Activated CD8-positive, alpha-beta memory T cell treated with anti-CD3 and anti-CD28 coated beads, Interleukin-2, amount 50 U/mL, for 1 hour (primary cell): Measurements from ENCODE around the gene SHB.
"Not testable (repeated sequence)": the region's sequence is repeated elsewhere in the genome, so short reads cannot be mapped to it uniquely, and the experiment has no call there.

ENCODE experiments used
- DNase-seq: peaks from one replicate; pipeline ENCODE4 v3.0.0-alpha.2; 2020; ENCODE audit errors: extremely low read depth

SHB gene

DNA sequence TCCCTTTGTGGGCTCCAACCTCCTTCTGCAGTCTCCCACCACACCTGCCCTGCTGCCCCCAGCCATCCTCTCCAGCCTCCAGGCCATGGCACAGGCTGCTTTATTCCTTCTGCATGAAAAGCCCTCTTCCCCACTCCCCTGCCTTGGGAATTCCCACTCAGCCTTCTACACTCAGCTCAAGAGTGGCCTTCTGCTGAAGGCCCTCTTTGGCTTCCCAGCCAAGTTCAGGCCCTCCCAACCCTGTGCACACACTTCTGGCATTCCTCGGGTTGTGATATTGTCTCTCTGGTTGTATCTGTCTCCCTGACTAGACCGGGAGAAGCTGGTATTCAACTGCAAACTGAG, 5.7 kb downstream of the SHB start:
- DNase-seq = no peak

DNA sequence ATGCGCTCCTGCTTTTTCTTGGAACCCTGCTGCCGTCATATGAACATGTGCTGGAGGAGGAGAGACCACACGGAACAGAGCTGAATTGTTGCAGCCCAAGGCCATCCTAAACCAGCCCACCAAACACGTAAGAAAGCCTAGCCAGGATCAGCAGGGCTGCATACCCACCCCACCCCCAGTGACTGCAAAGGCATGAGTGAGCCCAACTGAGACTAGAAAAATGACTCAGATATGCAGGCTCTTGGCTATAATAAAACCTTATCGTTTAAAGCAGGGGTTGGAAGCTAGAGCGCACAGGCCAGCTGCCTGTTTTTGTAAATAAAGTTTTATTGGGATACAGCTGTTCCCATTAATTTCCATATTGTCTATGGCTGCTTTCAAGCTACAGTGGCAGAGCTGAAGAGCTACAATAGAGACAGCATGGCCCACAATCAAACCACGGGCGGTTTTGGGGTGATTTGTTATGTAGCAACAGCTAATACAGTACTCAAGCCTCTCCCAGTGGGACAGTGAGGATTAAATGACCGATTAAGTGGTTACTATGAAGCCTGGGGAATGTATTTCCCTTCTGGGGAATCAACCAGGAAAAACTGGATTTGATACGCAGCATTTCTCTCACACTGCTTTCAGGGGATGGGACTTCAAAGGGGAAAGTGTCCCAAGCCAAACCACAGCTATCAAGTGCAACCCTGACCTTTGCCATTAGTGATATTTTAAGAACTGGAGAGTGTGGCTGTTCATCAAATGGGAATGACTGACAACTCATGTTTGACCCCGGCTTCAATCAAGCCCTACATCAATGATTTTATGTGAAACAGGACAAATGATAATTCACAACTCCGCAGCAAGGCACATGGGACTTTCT, 6.3 kb downstream of the SHB start:
- no peak for DNase-seq

DNA sequence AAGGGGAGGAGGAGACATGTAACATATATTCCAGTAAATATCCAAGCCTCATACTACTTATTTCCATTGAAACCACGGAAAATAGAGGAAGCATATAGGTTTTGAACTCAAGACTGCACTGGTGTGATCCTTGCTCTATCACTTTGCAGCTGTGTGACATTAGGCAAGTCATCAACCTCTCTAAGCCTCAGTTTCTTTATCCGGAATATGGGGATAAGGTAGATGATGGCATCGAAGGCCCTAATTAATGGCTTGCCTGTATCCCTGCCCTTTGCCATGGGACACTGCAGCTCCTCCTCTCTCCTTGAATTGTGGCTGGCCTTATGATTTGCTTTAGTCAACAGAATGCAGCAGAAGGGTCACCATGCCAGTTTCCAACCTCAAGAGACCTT, 6.9 kb downstream of the SHB start:
- no peak for DNase-seq

DNA sequence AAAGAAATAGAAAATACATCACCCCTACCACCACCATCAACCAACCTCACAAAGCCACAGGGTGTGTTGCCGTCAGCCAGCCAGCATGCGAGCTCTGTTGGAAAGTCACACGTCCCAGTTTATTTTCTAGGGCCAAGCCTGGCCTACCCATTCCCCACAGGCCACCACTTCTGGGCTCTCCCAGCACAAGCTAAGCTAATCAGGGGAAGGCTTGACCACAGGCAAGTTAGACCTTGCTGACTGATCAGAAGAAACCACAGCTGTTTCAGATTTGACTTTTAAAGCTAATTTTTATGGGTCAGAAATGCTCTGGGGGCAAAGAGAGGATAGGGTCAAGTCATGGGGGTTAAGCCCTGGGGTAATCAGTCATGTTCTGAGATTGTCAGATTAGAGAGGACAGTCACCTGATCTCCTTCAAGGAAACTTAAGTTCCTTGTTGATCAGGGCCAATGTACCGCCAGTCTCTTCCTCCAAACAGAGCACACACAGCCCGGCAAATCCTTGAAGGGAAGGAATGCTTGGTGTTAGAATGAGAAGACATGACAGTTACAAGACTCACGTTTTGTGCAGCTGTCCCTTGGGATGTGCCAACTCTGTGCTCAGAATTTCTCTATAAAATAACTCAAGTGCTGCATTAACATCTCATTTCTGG, 7.6 kb downstream of the SHB start:
- no peak for DNase-seq

DNA sequence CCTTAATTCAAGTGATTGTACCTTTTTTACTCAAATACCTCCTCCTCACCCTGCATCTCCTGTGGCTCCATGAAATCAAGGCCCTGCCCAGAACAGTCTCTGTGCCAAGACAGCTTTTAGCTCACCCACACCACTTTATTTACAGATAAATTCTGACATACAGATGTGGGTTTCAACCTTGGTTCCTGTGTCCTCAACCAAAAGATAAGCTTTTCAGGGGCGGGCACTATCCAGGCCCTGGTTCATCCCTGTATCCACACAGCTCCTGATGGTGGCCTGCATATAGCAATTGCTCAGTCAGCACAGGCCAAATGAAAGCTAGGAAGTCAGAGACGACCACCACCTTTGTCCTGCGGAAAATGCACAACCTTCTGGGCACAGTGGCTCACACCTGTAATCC, 8.3 kb downstream of the SHB start:
- no peak for DNase-seq

DNA sequence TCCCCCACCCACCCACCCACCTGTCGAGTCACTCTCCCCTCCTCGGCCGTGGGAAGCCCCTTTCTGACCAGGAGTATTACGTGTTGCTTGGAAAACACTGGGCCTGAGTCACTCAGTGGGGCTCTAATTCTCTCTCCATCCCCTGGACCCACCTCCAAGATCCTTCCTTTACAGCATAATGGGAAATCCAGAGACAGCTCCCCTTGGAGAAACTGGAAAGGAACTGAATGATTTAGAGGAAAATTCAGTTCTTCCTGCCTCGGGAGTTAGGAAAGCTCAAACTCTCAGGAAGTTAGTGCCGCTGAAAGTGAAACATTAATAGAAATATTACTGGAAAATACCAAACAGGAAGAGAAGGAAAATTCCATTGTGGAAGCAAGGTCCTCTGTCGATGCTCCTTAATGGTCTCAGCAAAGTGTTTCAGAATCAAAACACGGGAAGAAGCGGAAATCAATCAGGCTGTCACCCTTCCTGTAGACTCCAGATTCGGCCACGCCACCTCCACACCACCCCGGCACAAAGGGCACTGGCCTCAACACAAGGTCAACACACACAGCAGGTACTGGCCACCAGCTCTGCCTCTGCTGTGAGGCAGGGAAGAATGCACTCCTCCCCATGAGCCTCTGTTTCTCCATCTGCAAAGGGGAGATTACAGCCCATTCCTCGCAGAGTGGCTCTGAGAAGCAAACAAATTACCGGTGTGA, 9.6 kb downstream of the SHB start:
- DNase-seq = no peak

DNA sequence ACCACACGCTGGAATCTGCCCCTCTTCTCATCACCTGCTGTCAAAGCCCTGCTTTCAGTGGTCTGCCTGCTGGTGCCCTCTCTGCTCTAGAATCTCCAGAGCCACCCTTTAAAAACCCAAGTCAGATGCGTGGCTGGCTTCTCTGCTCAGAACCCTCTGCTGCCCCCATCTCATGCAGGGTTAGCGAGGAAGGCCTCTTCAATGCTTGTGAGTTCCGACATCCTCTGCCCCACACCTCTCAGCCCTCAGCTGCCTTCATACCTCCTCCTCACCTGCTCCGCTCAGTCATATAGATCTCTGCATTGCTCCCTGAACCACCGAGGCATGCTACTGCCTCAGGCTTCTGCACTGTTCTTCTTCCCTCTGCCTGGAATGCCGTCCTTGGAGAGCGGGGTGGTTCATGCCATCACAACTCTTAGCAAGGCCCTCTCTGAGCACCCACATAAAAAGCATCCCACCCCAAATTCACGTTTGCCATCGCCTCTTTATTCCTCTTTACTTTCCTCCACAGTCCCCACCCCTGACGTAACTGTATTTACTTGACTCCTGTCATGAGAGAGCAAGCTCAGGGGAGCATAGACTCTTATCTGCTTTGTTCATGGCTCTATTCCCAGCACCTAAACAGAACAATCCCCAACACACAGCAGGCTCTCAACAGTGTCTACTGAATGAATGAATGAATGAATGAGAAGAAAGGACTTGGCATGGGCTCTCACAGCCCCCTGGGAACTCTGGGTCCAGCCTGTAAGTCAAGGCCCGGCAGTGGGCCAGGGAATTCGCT, 10.4 kb downstream of the SHB start:
- no peak for DNase-seq

DNA sequence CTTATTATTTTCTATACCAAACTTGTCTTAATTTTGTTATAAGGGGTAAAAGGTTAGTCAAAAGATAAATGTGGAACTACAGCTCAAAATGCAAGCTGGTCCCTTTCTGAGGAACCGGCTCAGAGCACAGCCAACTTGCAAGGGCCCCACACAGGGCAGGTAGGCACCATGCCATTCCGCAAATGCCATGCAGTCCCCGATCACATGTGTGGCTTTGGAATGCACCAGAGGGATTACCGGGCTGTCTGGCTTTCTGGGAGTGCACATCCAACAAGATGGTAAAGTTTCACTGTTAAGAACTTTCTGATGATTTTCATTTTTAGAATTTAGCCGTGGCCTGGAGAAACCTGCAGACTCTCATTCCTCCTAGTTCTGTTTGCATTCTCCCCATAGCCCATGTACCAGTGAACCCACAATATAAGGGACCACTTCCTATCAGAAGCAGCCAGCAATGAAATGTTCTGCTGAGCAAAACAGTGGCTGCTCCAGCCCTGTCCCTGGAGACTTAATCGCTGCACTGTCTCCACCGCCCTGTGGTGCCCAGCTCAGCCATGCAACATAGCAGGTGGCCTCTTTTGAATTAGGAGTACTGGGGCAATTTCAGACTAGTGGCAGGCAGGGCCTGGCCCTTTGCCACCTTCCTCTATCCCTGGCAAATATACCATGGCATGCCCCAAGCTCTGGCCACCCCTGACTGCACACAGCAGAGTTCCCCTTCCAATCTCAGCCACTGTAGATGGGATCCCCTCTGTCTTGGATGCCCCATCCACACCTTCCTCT, 11.4 kb downstream of the SHB start:
- DNase-seq = no peak

DNA sequence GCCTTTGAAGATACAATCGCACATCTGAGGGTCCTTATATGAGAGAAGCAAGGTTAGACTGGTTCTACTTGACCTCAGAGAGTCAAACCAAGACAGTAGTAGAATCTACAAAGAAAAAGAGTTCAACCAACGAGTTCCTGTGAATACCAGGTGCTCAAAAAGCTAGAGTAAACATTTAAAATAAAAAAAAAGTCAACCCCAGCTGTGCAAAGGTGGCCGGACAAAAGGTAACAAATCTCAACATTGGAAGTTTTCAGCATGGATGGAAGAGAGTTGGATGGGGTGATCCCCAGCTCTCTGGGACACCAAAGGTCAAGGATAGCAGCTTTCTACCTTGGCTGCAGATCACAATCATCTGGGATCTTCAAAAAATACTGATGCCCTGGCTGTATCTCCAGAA, 14.4 kb downstream of the SHB start:
- DNase-seq = no peak

DNA sequence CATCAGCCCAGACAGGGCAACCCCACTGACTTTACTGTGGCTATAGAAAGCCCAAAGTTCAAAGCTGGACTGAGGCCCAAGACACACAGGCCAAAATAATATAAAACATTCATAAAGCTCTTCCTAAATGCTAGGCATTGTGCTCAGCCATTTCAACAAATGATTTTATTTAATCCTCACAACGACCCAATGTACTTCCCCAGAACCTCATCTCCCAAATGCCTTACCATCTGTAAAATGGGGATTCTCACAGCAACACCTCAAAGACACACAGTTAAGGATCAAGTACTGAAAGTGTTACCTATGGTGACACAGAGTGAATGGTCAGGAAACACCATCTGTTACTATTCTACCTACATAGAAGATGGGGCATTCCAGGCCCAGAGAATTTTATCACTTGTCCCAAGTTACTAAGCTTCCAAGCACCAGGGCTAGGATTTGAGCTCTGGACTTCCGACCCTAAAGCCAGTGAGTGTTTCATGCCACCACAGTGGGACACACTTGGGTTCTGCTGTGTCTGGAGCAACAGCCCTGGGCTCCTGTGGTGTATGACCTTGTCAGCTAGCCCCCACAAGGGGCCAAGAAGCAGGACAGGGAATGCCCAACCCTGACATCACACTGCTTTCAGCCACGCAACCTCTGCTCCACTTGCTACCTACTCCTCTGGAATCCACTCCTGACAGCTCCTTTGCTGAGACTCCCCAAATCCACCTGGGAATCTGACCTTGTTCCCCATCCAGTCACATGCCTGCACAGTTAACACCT, 15.1 kb downstream of the SHB start:
- DNase-seq = no peak

DNA sequence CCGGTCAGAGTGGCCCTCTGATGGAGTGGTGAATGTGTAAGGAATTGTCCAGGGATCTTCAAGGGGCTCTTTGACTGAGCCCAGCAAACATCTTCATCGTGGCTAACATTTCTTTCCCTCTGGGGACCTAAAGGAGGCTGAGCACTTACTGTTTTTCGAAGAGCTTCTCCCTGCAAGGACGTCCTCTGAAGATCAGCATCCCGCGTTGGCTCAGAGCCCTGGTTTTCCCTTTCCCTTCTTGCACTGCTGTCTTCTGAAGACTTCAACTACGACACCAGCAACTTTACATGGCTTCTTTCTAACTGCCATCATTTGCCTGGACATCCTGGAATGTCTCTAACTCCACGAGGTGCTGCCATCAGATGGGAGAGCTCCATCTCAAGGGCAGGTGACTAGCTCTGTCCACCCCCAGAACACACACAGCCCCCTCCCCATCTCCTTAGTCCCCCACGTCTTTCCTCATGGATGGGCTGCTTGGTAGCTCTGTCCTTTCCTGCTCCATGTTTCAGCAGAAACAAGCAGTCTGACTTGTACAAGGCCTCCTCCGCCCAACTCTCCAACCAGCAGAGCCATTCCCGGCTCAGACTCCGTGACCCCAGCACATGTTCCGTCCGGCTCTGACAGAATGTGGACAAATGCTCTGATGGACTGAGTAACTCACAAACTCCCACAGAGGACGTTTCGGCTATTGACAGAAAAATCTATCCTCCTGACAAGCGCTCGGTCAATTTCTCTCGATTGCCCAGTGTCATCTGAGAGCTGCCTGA, 17.1 kb downstream of the SHB start:
- no peak for DNase-seq

DNA sequence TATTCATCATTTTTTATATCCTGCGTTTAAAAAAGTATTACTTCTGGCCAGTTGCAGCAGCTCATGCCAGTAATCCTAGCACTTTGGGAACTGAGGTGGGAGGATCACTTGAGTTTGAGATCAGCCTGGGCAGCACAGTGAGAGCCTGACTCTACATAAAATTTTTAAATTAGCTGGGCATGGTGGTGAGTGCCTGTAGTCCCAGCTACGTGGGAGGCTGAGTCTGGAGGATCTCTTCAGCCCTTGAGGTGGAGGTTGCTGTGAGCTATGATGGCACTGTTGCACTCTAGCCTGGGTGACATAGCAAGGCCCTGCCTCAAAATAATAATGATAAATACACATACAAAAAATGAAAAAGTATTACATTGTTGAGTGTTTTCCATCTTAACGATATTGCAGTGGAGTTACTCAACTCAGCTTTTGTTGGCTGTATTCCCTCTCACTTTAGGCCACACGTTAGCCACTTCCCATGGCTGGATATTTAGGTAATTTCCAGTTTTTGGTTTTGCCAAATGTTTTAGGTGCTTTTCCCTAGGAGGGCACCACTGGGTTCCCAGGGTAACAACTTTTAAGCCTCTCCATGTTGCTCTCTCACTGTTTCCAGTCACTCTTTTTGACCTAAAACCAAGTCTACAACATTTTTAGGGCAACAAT, 20.6 kb downstream of the SHB start:
- no peak for DNase-seq

DNA sequence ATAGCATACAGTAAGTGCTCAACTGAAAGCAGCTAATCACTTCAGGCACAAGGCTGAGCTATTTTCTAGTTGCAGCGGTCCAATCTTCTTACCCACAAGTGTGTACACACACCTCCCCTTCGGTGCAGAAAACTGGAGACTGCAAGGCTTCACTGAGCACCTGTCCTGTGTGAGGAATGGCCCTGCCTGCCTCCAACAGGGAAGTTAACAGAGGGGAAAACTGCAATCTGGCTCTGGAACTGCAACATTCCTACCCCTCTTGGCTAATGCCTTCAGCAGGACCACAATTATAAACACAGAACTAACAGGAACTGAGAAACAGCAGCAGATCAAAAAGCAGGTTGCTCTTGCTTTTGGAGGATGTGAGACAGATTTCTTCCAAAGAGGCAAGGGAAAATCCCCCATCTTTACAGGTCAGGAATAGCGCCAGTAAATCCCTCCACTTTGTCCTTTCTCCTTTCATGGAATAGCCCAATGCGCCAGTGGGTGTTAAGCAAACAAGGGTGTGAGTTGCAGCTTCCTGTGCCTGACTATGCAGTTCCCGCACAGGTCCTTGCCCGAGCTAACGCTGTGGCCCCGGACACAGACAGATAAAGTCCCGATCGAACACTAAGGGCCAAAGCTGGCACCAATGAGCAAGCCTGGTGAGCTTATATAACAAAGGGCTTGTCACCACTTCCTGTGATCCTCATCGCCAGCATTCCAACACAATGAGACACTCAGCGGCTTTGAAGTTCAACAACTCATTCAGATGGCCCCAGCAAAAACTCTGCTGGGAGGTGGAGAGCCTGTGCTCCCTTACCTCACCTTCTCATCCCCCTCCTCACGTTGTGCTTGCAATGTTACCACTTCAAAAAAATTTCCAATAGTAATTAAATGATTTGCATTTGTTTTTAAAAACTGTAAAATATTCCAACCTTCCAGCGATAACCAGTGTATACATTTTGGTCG, 21.5 kb downstream of the SHB start:
- no peak for DNase-seq

DNA sequence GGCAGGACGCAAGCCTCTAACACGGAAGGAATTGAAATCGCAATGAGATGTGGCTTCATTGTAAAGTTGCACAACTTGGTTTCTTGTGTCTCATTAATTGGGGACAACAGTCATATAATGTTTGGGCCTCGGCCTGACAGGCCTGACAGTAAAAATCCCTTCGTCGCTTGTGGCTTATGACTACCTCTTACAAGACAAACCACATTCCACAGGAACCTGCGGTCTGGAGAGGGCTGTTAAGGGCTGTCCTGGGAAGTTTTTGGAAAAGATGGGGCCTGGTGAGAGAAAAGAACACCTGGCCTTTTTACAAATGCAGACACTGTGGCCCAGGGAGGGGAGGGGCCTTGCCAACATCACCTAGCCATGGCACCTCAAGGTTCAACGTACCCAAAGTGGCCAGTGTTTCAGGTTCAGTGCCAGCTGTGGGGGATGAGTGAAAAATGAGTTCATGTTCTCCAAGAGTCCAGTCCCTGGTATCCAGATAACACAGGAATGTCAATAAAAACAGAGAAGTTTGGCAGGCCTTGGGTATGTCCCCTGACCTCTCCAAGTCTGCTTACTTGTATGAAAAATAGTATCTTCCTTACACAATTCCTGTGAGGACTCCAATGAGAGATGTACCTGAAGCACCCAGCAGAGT, 22.2 kb downstream of the SHB start:
- DNase-seq = no peak

DNA sequence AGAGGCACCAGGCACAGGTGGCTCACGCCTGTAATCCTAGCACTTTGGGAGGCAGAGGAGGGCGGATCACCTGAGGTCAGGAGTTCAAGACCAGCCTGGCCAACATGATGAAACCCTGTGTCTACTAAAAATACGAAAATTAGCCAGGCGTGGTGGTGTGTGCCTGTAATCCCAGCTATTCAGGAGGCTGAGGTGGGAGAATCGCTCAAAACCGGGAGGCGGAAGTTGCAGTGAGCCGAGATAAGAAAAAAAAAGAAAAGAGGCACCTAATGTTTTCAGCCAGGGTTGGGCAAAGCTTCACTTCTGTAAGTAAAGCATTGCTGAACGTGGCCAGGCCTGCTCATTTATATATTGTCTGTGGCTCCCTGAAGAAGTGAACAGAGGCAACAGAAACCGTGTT, 23.1 kb downstream of the SHB start:
- DNase-seq = not testable (repeated sequence)

DNA sequence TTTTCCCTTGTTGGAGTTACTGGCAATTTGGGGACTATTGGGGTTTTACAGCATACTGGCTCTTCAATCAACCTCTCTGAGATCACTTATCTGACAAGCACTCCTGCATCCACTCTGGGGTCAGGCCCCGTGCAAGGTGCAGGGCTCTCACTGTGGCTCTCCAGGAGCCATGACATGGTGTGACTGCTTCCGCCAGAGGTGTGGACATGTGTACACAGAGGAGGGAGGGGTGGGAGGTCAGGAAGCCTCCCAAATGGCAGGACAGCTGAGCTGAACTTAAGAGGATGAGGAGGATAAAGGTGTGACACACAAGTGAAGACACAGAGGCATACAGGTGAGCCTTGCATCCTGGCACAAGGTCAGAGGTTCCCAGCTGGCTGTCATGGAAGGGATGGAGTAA, 24.3 kb downstream of the SHB start:
- DNase-seq = no peak

DNA sequence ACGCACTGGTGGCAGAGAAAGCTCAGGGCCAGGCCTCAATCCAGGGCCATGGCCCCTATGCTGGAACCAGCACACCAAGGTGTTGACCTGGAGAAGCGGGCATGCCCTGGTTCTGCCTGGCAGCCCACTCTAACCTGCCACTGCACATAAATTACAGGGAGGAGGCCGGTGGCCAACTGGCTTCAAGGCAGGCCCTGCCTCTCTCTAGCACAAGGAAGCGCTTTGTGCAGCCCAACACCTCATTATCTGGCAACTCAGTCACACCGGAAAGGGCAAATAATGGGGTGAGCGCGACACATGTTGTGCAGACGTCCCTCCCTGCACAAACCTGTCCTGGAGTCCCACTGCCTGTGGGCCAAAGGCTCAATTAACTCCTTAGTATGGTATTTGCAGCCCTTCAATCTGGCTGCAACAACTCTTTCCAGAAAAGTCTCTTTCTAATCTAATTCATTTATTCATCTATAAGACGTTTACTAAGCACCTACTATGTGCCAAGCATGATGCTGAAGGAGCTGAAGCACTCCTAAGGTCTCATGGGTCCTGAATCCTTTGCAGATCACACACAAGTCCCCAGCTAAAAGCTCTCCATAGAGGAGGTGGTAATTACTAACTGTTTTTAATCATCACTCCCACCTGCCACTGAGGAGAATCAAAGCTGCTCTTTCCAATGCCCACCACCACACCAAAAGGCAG, 24.9 kb downstream of the SHB start:
- no peak for DNase-seq
